ENCODE data around the gene TRIM68.

TRIM68 gene

GRCh38 chr11:4593739-4594138, 14.3 kb downstream of the TRIM68 start, which contains the start of gene OR52I1:
TSS of gene OR52I1 (plus strand) at chr11:4594039. CDS start at chr11:4594039, 0 bp downstream.
- no peaks in the 10 kb centered on the region for H3K4me1 ChIP-seq (ENCODE audit: insufficient read depth, low read length)
- H3K27ac ChIP-seq (ENCODE audit: low read depth, low read length), result no peak within 1 kb of the TSS
- WGBS, result 95% methylated on average over 1 of the region's 1 CpG
- H3K27me3 ChIP-seq (ENCODE audit: insufficient read depth, low read length), result no peaks in the 10 kb centered on the region
- no peak within 1 kb of the TSS for H3K9ac ChIP-seq (ENCODE audit: low read depth, low read length)
- H3K36me3 ChIP-seq (ENCODE audit: insufficient read depth, low read length), result peaks cover 7% of the 10 kb centered on the region
- no peak within 1 kb of the TSS for H3K4me3 ChIP-seq (ENCODE audit: low read length)
- H3K9me3 ChIP-seq (ENCODE audit: insufficient read depth, low read depth, low read length), result no peaks in the 10 kb centered on the region

- 94% methylated on average over 3 of the region's 3 CpGs for WGBS
Observed at GRCh38 chr11:4589017-4589416, 19.0 kb downstream of the TRIM68 start.

DNA sequence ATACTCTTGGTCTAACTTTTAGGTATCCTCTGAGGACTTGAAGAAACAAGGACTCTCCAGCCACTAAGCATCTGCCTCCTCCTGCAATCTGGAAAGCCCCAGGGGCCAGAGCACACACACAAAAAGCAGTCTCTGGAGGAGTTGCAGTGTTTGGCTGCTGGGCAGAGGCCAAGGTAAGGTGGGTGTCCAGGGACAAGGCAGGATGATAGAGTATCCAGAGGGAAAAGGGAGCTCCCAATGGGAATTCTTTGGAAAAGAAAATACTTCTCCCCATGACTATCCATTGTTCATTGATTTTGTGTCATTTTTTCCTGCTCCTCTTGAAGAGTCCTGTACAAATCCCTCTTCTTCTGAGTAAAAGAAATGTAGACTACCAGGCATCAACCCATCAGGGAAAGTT, 26.6 kb downstream of the TRIM68 start, which contains the start of gene OR52I2:
TSS of gene OR52I2 (plus strand) at position 301 of the 400 bp plus-strand sequence.
- Histone ChIP-seq H3K27ac (ENCODE audit: low read depth, low read length) (no peak within 1 kb of the TSS), H3K9me3 (ENCODE audit: insufficient read depth, low read depth, low read length) (no peaks in the 10 kb centered on the region), H3K4me3 (ENCODE audit: low read length) (no peak within 1 kb of the TSS), H3K36me3 (ENCODE audit: insufficient read depth, low read length) (no peaks in the 10 kb centered on the region), H3K27me3 (ENCODE audit: insufficient read depth, low read length) (no peaks in the 10 kb centered on the region), H3K9ac (ENCODE audit: low read depth, low read length) (no peak within 1 kb of the TSS), H3K4me1 (ENCODE audit: insufficient read depth, low read length) (no peaks in the 10 kb centered on the region)

More at GRCh38 chr11:4589017-4589416, 19.0 kb downstream of the TRIM68 start:
- Histone ChIP-seq H3K9ac (ENCODE audit: low read depth, low read length) (no peak overlapping the region), H3K4me3 (ENCODE audit: low read length) (no peak overlapping the region), H3K36me3 (ENCODE audit: insufficient read depth, low read length) (no peaks in the 10 kb centered on the region), H3K9me3 (ENCODE audit: insufficient read depth, low read depth, low read length) (no peaks in the 10 kb centered on the region), H3K27me3 (ENCODE audit: insufficient read depth, low read length) (no peaks in the 10 kb centered on the region), H3K4me1 (ENCODE audit: insufficient read depth, low read length) (no peaks in the 10 kb centered on the region), H3K27ac (ENCODE audit: low read depth, low read length) (no peak overlapping the region)

DNA sequence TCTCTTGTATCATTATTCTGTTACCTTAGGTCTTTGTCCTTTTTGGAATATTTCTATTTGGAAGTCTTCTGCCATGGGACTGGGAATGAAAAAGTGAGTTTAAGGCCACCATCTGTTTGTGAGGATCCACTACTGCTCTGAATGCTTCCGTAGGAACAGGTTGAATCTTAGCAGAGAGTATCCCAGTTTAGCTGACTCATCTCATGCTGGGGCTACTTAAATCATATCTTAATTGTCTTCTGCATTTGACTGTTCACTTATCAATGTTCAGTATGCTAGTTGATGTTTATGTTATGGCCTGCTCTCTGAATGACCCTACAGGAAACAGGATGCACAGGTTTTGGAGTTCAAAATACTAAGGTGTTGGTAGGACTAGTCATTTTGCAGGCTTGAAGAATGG, 27.9 kb downstream of the TRIM68 start:
- H3K36me3 ChIP-seq (ENCODE audit: insufficient read depth, low read length), result no peaks in the 10 kb centered on the region
- no peaks in the 10 kb centered on the region for H3K27me3 ChIP-seq (ENCODE audit: insufficient read depth, low read length)
- 92% methylated on average over 1 of the region's 1 CpG for WGBS
- no peaks in the 10 kb centered on the region for H3K9me3 ChIP-seq (ENCODE audit: insufficient read depth, low read depth, low read length)
- H3K4me1 ChIP-seq (ENCODE audit: insufficient read depth, low read length), result no peaks in the 10 kb centered on the region
- no peak overlapping the region for H3K9ac ChIP-seq (ENCODE audit: low read depth, low read length)
- H3K27ac ChIP-seq (ENCODE audit: low read depth, low read length), result no peak overlapping the region
- no peak overlapping the region for H3K4me3 ChIP-seq (ENCODE audit: low read length)

GRCh38 chr11:4578624-4579023, 29.4 kb downstream of the TRIM68 start:
- H3K4me3 ChIP-seq (ENCODE audit: low read length), result no peak overlapping the region
- no peak overlapping the region for H3K9ac ChIP-seq (ENCODE audit: low read depth, low read length)
- H3K36me3 ChIP-seq (ENCODE audit: insufficient read depth, low read length), result no peaks in the 10 kb centered on the region
- H3K27ac ChIP-seq (ENCODE audit: low read depth, low read length), result no peak overlapping the region
- no peaks in the 10 kb centered on the region for H3K27me3 ChIP-seq (ENCODE audit: insufficient read depth, low read length)
- no peaks in the 10 kb centered on the region for H3K4me1 ChIP-seq (ENCODE audit: insufficient read depth, low read length)
- WGBS, result 95% methylated on average over 6 of the region's 6 CpGs
- H3K9me3 ChIP-seq (ENCODE audit: insufficient read depth, low read depth, low read length), result no peaks in the 10 kb centered on the region

DNA sequence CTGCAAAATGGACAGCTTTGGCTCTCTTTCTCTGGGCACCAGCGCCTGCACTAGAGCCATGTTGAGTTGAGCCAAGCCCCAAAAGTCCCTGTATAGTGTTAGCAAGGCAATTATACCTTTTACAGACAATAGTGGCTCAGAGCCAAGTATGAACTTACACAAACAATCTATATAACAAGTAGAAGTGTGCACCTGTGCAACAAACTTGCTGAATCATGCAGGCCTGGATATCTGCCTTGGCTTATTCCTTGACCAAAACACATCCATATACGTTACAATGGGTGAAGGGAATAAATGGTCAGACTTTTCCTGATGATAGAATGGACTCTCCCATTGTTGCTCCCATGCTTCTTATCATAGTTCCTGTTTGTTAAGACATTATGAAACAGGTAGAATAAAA, 30.3 kb downstream of the TRIM68 start:
- Histone ChIP-seq H3K36me3 (ENCODE audit: insufficient read depth, low read length) (no peaks in the 10 kb centered on the region), H3K4me3 (ENCODE audit: low read length) (no peak overlapping the region), H3K27ac (ENCODE audit: low read depth, low read length) (no peak overlapping the region), H3K27me3 (ENCODE audit: insufficient read depth, low read length) (no peaks in the 10 kb centered on the region), H3K4me1 (ENCODE audit: insufficient read depth, low read length) (no peaks in the 10 kb centered on the region), H3K9me3 (ENCODE audit: insufficient read depth, low read depth, low read length) (no peaks in the 10 kb centered on the region), H3K9ac (ENCODE audit: low read depth, low read length) (no peak overlapping the region)
- 100% methylated on average over 2 of the region's 2 CpGs for WGBS

DNA sequence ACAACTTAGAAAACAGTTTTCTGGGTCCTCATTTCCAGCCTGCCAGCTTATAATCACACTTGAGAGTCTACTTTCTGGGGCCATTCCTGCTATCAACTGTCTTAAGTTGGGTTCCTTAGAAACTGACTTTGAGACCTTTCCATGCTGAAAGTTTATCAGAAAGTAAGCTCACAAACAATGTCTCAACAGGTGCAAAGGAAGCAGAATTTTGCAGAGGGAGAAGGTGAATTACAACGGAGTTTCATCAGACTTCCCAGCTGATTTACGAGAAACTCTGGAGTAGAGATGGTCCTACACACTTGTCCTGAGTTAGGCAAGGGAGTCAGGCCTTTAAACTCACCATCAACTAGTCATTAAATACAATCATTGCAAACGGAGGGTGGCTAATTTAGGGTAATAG, 31.2 kb downstream of the TRIM68 start:
- 96% methylated on average over 3 of the region's 3 CpGs for WGBS
- Histone ChIP-seq H3K9me3 (ENCODE audit: insufficient read depth, low read depth, low read length) (no peaks in the 10 kb centered on the region), H3K27ac (ENCODE audit: low read depth, low read length) (no peak overlapping the region), H3K4me3 (ENCODE audit: low read length) (no peak overlapping the region), H3K36me3 (ENCODE audit: insufficient read depth, low read length) (no peaks in the 10 kb centered on the region), H3K27me3 (ENCODE audit: insufficient read depth, low read length) (no peaks in the 10 kb centered on the region), H3K9ac (ENCODE audit: low read depth, low read length) (no peak overlapping the region), H3K4me1 (ENCODE audit: insufficient read depth, low read length) (peaks cover 4% of the 10 kb centered on the region)

DNA sequence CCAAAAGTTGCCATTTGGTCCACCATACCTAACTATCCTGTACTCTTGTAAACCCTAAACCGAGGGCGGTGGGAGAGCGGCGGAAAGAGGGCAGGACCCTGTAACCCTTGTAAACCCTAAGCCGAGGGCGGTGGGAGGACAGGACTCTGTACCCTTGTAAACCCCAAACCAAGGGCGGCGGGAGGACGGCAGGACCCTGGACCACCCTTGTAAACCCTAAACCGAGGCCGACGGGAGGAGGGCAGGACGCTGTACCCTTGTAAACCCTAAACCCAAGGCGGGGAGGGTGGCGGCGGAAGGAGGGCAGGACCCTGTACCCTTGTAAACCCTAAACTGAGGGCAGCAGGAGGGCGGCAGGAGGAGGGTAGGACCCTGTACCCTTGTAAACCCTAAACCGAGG, 39.0 kb downstream of the TRIM68 start:
- no peaks in the 10 kb centered on the region for H3K9me3 ChIP-seq (ENCODE audit: insufficient read depth, low read depth, low read length)
- H3K9ac ChIP-seq (ENCODE audit: low read depth, low read length), result no peak overlapping the region
- WGBS, result 92% methylated on average over 18 of the region's 18 CpGs
- no peaks in the 10 kb centered on the region for H3K27me3 ChIP-seq (ENCODE audit: insufficient read depth, low read length)
- peaks cover 9% of the 10 kb centered on the region for H3K4me1 ChIP-seq (ENCODE audit: insufficient read depth, low read length)
- no peak overlapping the region for H3K4me3 ChIP-seq (ENCODE audit: low read length)
- no peak overlapping the region for H3K27ac ChIP-seq (ENCODE audit: low read depth, low read length)
- H3K36me3 ChIP-seq (ENCODE audit: insufficient read depth, low read length), result no peaks in the 10 kb centered on the region

GRCh38 chr11:4565371-4565770, 42.7 kb downstream of the TRIM68 start:
- Histone ChIP-seq H3K4me3 (ENCODE audit: low read length) (no peak overlapping the region), H3K9ac (ENCODE audit: low read depth, low read length) (no peak overlapping the region), H3K36me3 (ENCODE audit: insufficient read depth, low read length) (no peaks in the 10 kb centered on the region), H3K4me1 (ENCODE audit: insufficient read depth, low read length) (no peaks in the 10 kb centered on the region), H3K27me3 (ENCODE audit: insufficient read depth, low read length) (no peaks in the 10 kb centered on the region), H3K9me3 (ENCODE audit: insufficient read depth, low read depth, low read length) (no peaks in the 10 kb centered on the region), H3K27ac (ENCODE audit: low read depth, low read length) (no peak overlapping the region)
- WGBS, result 98% methylated on average over 2 of the region's 3 CpGs

GRCh38 chr11:4560467-4560866, 47.6 kb downstream of the TRIM68 start:
- H3K27ac ChIP-seq (ENCODE audit: low read depth, low read length), result no peak overlapping the region
- H3K9me3 ChIP-seq (ENCODE audit: insufficient read depth, low read depth, low read length), result no peaks in the 10 kb centered on the region
- no peak overlapping the region for H3K4me3 ChIP-seq (ENCODE audit: low read length)
- WGBS, result 100% methylated on average over 1 of the region's 1 CpG
- no peaks in the 10 kb centered on the region for H3K27me3 ChIP-seq (ENCODE audit: insufficient read depth, low read length)
- H3K4me1 ChIP-seq (ENCODE audit: insufficient read depth, low read length), result no peaks in the 10 kb centered on the region
- no peaks in the 10 kb centered on the region for H3K36me3 ChIP-seq (ENCODE audit: insufficient read depth, low read length)
- H3K9ac ChIP-seq (ENCODE audit: low read depth, low read length), result no peak overlapping the region

GRCh38 chr11:4559527-4560440, 48.2 kb downstream of the TRIM68 start:
- Histone ChIP-seq H3K4me3 (ENCODE audit: low read length) (no peak overlapping the region), H3K9ac (ENCODE audit: low read depth, low read length) (no peak overlapping the region), H3K36me3 (ENCODE audit: insufficient read depth, low read length) (no peaks in the 10 kb centered on the region), H3K27me3 (ENCODE audit: insufficient read depth, low read length) (no peaks in the 10 kb centered on the region), H3K4me1 (ENCODE audit: insufficient read depth, low read length) (no peaks in the 10 kb centered on the region), H3K27ac (ENCODE audit: low read depth, low read length) (no peak overlapping the region), H3K9me3 (ENCODE audit: insufficient read depth, low read depth, low read length) (no peaks in the 10 kb centered on the region)
- 83% methylated on average over 7 of the region's 8 CpGs for WGBS

Measured in HUES64 (cell line).